Fibroblast of the conjunctiva (primary cell): ENCODE measurements around the gene BLID.

Experiments
- DNase-seq: peaks from one replicate; pipeline ENCODE4 v3.0.0-alpha.2; 2010; ENCODE audit warnings: low read depth

Gene BLID

DNA sequence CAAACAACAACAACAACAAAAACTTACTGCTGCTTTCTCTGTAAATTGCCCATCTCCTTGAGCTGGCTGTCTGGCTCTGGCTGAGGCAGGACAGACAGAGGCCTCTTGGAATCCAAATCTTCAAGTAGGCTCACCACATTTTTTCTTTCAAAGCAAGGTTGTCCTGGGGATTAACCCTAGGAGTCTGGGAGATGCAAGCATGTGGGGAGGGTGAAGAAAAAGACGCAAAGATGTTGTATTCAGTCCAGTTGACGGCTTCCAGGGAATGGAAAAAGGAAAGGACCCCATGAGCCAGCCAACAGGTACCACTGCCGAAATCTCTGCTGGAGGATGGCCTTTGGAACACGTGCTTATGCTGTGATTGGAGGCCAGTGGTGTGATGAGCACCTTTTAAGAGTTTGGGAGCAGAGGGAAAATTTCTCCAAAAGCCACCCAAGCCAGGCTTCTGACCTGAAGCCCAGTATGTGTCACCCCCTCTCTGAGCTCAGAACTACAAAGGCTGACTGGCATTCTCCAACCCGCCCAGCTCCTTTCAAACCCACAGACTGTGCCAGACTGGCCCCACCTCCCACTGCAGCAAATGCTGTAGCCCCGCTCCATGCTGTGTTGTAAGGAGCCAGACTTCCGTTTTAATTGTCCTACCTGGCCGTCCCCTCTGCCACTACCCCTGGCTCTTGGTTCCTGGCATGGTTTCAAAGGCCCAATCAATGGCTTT lies 10.8 kb downstream of the BLID start:
- DNase-seq = no peak

DNA sequence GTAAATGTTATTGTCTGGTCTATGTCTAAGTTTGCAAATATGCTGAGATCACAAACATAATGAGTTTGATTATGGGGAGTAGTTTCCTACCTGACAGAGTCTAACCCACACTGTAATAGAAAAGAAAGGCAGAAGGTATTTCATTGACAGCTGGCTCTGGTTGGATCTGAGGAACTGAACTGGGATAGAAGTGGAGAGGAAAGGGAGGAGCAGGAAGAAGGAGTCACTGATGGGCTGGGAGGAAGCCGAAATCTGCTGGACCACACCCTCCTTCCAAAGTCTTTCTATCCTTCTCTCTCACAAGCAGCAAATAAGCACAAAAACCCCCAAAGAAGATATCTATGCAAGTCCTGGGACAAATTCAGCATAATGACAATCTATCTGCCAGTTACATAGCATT lies 11.7 kb downstream of the BLID start:
- no peak for DNase-seq

DNA sequence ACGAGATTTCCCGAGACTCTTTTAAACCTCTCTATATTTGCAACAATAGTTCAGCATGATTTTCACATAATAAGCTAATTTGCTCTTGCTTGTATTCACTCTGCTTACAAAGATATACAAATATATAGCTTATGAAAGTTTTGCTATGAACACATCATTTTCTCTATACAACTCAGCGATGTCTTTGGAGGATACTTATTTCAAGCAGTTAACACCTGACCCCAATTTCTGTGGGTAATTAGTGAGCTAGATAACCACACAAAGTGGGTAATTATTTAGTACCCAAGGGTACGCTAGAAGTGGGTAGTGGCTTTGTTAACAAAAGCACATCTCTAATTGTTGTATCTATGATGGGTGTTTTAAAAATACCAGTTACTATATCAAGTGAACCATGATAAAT lies 12.3 kb downstream of the BLID start:
- no peak for DNase-seq

- no peak for DNase-seq
These were observed 12.7 kb downstream of the BLID start for GRCh38 chr11:122103321-122103720.

DNA sequence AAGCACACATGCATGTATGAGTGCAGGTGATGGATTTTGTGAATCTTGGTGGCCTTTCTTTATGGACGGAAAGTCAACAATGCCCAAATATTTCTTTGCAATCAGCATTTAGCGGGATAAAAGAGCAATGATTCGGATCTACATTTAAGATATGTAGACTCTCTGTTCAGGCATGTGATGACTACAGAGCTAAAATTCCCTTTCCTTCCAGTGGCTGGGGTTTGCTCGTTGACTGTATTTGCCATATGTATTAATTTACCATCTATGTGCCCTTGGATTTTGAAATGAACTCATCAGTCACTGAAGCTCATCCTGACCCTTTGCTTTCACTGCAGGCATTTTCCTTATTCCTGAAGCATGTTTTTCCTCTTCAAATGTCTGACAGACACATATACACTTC lies 13.6 kb downstream of the BLID start:
- no peak for DNase-seq

- DNase-seq = peak; percentile 90
These were observed 14.3 kb downstream of the BLID start for GRCh38 chr11:122101625-122102291.

GRCh38 chr11:122100756-122101080 lies 15.3 kb downstream of the BLID start:
- peak; percentile 55 for DNase-seq

GRCh38 chr11:122100037-122100755 lies 15.8 kb downstream of the BLID start:
- DNase-seq = peak; percentile 79

DNA sequence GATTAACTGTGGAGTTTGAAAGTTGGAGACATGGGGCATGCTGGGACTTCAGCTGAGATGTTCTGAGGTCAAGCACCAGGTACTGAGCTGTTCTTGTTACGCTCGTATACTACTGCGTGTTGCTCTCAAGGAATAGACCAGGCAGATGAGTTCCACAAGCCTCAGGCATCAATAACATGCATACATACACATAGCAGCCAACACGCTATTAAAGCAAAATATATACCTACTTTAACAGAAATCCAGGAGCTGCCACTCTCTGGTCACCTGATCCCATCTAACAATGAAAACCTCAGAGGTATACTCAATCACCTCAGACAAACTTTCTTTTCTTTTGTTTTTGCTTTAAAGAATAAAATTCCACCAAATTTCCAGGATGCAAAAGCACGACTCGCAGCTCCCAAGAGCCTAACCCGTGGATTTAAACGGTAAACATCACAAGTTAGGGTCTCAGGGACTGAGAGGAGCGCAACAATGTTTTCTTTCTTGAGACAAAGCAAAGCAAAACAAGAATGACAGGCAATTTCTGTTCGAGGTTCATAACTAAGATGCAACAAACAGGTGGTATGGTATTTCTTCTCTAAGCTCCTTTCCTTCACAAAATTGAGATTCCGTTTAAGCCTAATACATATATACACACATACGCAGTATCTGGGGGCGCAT lies 16.5 kb downstream of the BLID start:
- DNase-seq = peak; percentile 56

DNA sequence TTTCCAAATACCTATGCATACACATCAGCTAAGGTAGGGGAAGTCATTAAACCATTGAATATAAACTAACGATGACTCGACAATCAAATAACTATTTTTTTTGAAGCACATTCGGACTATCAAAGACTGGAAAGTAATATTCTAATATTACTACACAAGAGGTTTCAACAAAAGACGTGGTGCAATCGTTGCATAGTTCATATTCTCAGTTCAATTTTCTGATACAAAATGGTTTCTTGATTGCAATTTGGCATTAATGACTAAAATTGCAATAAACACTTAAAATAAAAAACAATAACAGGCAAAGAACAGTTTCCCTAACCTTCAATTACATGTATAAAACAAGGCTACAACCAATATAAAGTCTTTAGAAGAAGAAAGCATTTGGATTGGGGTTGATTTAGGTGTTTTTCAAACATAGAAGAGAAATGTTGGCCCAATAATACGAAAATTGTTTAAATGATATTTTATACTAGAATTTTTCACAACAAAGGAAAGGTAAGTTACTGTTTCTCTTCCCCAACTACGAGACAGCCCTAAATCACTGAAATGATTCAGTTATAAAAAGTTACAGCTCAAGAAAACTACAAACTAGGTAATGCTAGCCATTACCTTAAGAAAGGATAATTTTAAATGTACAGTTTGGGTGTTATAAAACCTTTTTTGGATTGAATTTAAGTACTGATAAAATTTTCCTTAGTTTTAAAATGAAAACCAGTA lies 17.6 kb downstream of the BLID start:
- no peak for DNase-seq

DNA sequence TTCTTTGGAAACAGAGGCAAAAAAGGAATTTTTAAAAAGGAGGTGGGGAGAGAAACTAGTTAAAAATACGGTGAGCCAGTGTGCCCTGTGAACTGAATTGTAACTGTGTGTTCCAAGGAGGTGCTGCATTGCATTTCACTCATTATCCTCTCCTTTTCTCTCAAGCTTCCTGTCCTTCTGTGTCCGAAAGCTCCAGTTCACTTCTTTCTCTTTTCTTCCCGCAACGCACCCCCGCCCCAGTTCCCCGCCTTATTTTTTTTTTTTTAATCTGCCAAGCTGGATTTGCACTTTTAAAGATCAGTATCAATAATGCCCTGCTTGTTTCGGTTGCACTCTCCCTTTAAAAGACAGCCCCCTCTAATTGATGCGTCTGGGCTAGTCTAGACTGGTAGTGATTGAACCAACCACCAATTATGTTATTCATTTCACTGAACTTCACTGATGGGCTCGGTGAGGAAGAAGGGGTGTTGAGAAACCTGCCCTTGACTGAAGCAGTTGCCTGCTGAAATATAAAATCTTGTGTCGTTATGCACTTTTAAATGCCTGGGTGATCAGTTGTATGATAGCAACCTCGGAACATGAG lies 18.5 kb downstream of the BLID start:
- DNase-seq = no peak

DNA sequence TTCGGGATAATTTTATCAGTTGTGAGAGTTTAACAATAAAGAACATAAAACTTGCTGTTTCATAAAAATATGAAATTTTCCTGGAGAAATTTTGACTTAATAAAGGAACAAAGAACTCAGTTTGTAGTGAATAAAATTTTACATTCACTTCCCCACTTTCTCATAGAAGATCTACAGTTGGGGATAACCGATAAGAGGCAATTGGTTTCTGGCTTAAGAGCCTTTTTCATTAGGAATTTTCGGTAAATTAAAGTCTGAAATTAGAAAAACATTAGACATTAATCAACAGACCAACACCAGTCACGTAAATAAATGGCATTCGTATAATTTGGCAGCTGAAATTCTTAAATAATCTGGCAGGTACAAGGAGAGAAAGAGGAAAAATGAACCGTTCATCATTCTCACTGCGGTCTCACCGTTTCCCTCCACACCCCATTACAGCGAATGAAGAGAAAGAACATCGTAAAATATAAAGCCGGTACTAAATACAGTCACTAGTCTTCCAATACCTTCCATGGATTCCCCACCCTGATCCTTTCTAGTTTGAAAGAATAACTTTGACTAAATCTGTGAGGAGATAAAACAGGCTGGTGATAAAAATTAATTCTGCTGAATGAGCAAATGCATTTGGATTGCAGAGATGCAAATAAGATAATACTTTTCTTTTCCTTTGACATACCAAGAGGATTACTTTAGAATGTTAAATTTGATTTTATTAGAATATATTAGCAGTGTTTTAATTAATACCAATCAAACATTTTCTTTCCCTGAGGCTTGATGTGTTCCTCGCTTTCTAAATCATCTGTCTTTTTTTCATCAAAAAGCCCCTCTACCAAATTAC lies 19.5 kb downstream of the BLID start:
- no peak for DNase-seq

- no peak for DNase-seq
These were observed 20.2 kb downstream of the BLID start for GRCh38 chr11:122095681-122096262.

- no peak for DNase-seq
These were observed 21.2 kb downstream of the BLID start for GRCh38 chr11:122094836-122095235.

- peak; percentile 63 for DNase-seq
These were observed 22.2 kb downstream of the BLID start for GRCh38 chr11:122093731-122094275.

- no peak for DNase-seq
These were observed 24.2 kb downstream of the BLID start for GRCh38 chr11:122091835-122092234.

GRCh38 chr11:122089111-122089510 lies 26.9 kb downstream of the BLID start:
- no peak for DNase-seq

DNA sequence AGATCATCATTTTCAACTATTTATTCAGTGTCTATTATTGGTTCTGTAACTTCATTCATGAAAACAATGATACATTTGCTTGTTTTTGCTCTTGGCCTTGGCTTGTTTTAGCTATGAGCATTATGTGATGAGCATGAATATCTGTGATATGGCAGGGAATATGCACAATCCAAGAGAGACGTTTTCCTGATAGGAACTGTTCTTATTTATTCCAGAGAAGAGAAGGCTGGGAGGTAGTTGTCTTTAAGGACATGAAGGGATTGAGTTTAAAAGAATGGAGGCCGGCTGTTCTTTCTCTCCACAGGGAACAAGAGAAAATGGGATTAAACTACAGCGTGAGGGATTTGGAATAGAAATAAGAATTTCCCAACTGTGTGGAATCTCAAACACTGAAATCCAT lies 30.3 kb downstream of the BLID start:
- no peak for DNase-seq

DNA sequence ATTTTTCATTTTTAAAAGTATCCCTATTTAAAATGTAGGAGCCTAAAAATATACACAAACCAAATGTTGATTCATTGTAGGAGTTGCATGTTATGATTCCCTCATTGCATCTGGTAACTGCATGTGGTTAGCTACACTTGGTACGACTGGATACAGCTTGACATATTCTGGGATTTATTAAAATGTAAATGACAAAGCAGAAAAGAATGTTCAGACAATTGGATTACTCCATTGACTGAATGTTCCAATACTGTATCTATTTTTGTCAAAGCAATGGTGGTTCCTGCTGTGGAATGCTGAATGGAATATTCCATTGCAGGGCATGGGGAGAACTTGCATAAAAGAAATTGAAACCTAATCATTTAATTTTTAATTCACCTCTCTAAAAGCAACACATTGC lies 30.8 kb downstream of the BLID start:
- peak; percentile 94 for DNase-seq

GRCh38 chr11:122082205-122082604 lies 33.8 kb downstream of the BLID start:
- DNase-seq = no peak
